ENCODE results near the gene STARD6. TPM values are rescaled to one million over a fixed set of nuclear protein-coding genes. Genes with fewer than 3 reads are reported as not detected.

The STARD6 gene
- total RNA-seq, 1 experiment from 2014 or later = not detected

- H3K4me2 ChIP-seq = no peak overlapping the region
- H3K27me3 ChIP-seq (ENCODE audit: insufficient read depth, low read depth) = no peaks in the 10 kb centered on the region
- no peak for TF ChIP-seq EZH2 (IDR thresholded peaks at IDR 0.05; ENCODE audit: low read depth)
- no peak for TF ChIP-seq CTCF (conservative IDR thresholded peaks at IDR 0.05)
- DNase-seq = no peak
- H3K9me2 ChIP-seq (ENCODE audit: insufficient read depth) = no peaks in the 10 kb centered on the region
- no peak overlapping the region for H3K4me3 ChIP-seq
- no peak overlapping the region for H2AFZ ChIP-seq
- POLR2A ChIA-PET (ENCODE audit: unreplicated experiment) = no interaction called here
- H3K9me3 ChIP-seq (ENCODE audit: insufficient read depth, low read depth) = peaks cover 3% of the 10 kb centered on the region
- intact Hi-C loops (cut with micrococcal nuclease; ENCODE audit: unreplicated experiment) = no loop called here
- no peaks in the 10 kb centered on the region for H3K4me1 ChIP-seq (replicated peaks; ENCODE audit: insufficient read depth)
- BruUV-seq (replicated peaks) = no TSS peak
- no peaks in the 10 kb centered on the region for H4K20me1 ChIP-seq (ENCODE audit: insufficient read depth)
- no peak overlapping the region for H3K27ac ChIP-seq
- CTCF ChIA-PET = no interaction called here
- H3K36me3 ChIP-seq (ENCODE audit: low read depth) = no peaks in the 10 kb centered on the region
- no peaks in the 10 kb centered on the region for H3F3A ChIP-seq (ENCODE audit: insufficient read depth, low read depth)
- H3K79me2 ChIP-seq (ENCODE audit: low read depth) = no peaks in the 10 kb centered on the region
These were observed 24.0 kb upstream of the STARD6 start for GRCh38 chr18:54381640-54382039.

GRCh38 chr18:54378057-54378456, 20.4 kb upstream of the STARD6 start:
- Histone ChIP-seq H3K9me3 (ENCODE audit: insufficient read depth, low read depth) (peaks cover 3% of the 10 kb centered on the region; the same call in 1 of the 2 replicates), H3K4me3 (no peak overlapping the region), H3K36me3 (ENCODE audit: low read depth) (no peaks in the 10 kb centered on the region), H3K9me2 (ENCODE audit: insufficient read depth) (no peaks in the 10 kb centered on the region), H3F3A (ENCODE audit: insufficient read depth, low read depth) (no peaks in the 10 kb centered on the region), H3K4me1 (replicated peaks; ENCODE audit: insufficient read depth) (no peaks in the 10 kb centered on the region), H3K79me2 (ENCODE audit: low read depth) (no peaks in the 10 kb centered on the region), H3K27me3 (ENCODE audit: insufficient read depth, low read depth) (no peaks in the 10 kb centered on the region), H4K20me1 (ENCODE audit: insufficient read depth) (no peaks in the 10 kb centered on the region), H3K4me2 (no peak overlapping the region), H2AFZ (no peak overlapping the region), H3K27ac (no peak overlapping the region)
- intact Hi-C loops (cut with micrococcal nuclease; ENCODE audit: unreplicated experiment) = no loop called here
- no TSS peak for BruUV-seq (replicated peaks)
- DNase-seq = no peak
- ChIA-PET POLR2A (ENCODE audit: unreplicated experiment) (no interaction called here), CTCF (no interaction called here)
- no peak for TF ChIP-seq CTCF (conservative IDR thresholded peaks at IDR 0.05)
- TF ChIP-seq EZH2 (IDR thresholded peaks at IDR 0.05; ENCODE audit: low read depth) = no peak

GRCh38 chr18:54360406-54360805, 2.7 kb upstream of the STARD6 start:
- intact Hi-C loops (cut with micrococcal nuclease; ENCODE audit: unreplicated experiment) = no loop called here
- Histone ChIP-seq H3K4me2 (no peak overlapping the region), H2AFZ (no peak overlapping the region), H3F3A (ENCODE audit: insufficient read depth, low read depth) (no peaks in the 10 kb centered on the region), H3K9me2 (ENCODE audit: insufficient read depth) (no peaks in the 10 kb centered on the region), H3K9me3 (ENCODE audit: insufficient read depth, low read depth) (no peaks in the 10 kb centered on the region), H3K27ac (no peak overlapping the region), H3K36me3 (ENCODE audit: low read depth) (no peaks in the 10 kb centered on the region; the same call in 1 of the 2 replicates), H3K4me3 (no peak overlapping the region), H3K79me2 (ENCODE audit: low read depth) (peaks cover 6% of the 10 kb centered on the region; the same call in 1 of the 2 replicates), H4K20me1 (ENCODE audit: insufficient read depth) (no peaks in the 10 kb centered on the region), H3K4me1 (replicated peaks; ENCODE audit: insufficient read depth) (peaks cover 13% of the 10 kb centered on the region), H3K27me3 (ENCODE audit: insufficient read depth, low read depth) (no peaks in the 10 kb centered on the region)
- no TSS peak for BruUV-seq (replicated peaks)
- ChIA-PET POLR2A (ENCODE audit: unreplicated experiment) (no interaction called here), CTCF (no interaction called here)
- peak in 1 of 2 experiments; percentile 32 for DNase-seq
- TF ChIP-seq CTCF (conservative IDR thresholded peaks at IDR 0.05) (no peak), EZH2 (IDR thresholded peaks at IDR 0.05; ENCODE audit: low read depth) (no peak)
